ENCODE measurements around the gene SLC46A3. TPM values are rescaled to one million over a fixed set of nuclear protein-coding genes. Genes with fewer than 3 reads are reported as not detected.
"Not testable (repeated sequence)": the region's sequence is repeated elsewhere in the genome, so short reads cannot be mapped to it uniquely, and the experiment has no call there.

Gene SLC46A3
- total RNA-seq, 4 donors from 2014 or later, result 5.3 to 13.8 (median 9.6) TPM

GRCh38 chr13:28743020-28743419 lies 24.2 kb upstream of the SLC46A3 start:
- Histone ChIP-seq H3K4me3 (no peak overlapping the region), H3K27me3 (no peaks in the 10 kb centered on the region), H3K4me1 (no peaks in the 10 kb centered on the region), H3K27ac (no peak overlapping the region), H3K9me3 (no peaks in the 10 kb centered on the region), H3K36me3 (no peaks in the 10 kb centered on the region)
- WGBS, result 72% methylated on average over 3 of the region's 3 CpGs
- no peak for DNase-seq (ENCODE audit: low spot score in 2 of 2)
- no peak for TF ChIP-seq POLR2A (IDR thresholded peaks at IDR 0.05)
- TF ChIP-seq POLR2AphosphoS5 (IDR thresholded peaks at IDR 0.05), result no peak
- TF ChIP-seq EP300 (IDR thresholded peaks at IDR 0.05), result no peak
- TF ChIP-seq, protein P1, sequence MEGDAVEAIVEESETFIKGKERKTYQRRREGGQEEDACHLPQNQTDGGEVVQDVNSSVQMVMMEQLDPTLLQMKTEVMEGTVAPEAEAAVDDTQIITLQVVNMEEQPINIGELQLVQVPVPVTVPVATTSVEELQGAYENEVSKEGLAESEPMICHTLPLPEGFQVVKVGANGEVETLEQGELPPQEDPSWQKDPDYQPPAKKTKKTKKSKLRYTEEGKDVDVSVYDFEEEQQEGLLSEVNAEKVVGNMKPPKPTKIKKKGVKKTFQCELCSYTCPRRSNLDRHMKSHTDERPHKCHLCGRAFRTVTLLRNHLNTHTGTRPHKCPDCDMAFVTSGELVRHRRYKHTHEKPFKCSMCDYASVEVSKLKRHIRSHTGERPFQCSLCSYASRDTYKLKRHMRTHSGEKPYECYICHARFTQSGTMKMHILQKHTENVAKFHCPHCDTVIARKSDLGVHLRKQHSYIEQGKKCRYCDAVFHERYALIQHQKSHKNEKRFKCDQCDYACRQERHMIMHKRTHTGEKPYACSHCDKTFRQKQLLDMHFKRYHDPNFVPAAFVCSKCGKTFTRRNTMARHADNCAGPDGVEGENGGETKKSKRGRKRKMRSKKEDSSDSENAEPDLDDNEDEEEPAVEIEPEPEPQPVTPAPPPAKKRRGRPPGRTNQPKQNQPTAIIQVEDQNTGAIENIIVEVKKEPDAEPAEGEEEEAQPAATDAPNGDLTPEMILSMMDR (IDR thresholded peaks at IDR 0.05), result no peak

GRCh38 chr13:28742445-28742844 lies 23.7 kb upstream of the SLC46A3 start:
- not testable (repeated sequence) for H3K36me3 ChIP-seq; H3K4me1 ChIP-seq; H3K27ac ChIP-seq; H3K27me3 ChIP-seq; H3K9me3 ChIP-seq; H3K4me3 ChIP-seq; DNase-seq (ENCODE audit: low spot score in 2 of 2)
- WGBS, result 79% methylated on average over 11 of the region's 11 CpGs

DNA sequence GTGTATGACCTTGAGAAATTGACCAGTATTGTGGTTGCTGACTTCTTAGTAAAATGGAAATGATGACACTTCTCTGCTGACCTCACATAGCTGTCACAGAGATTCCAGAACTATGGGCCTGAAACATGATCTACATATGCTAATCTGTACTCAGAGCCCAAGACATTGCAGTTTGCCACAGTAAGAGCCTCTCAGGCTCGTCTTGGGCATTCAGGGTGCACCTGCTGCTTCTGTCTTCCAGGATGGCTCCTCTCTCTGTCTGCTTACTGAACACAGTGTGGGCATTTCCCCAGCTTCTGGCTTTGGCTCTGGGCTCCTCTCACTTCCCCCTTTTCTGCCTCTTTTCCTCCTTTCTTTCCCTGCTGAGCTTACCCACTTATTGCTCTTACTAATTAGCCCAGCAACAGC lies 22.3 kb upstream of the SLC46A3 start:
- no peak for DNase-seq (ENCODE audit: low spot score in 2 of 2)
- H3K27ac ChIP-seq, result no peak overlapping the region
- H3K4me3 ChIP-seq, result no peak overlapping the region
- H3K36me3 ChIP-seq, result no peaks in the 10 kb centered on the region
- no peaks in the 10 kb centered on the region for H3K9me3 ChIP-seq
- TF ChIP-seq EP300 (IDR thresholded peaks at IDR 0.05), result no peak
- TF ChIP-seq, protein P1 (IDR thresholded peaks at IDR 0.05), result no peak
- no peak for TF ChIP-seq POLR2A (IDR thresholded peaks at IDR 0.05)
- TF ChIP-seq POLR2AphosphoS5 (IDR thresholded peaks at IDR 0.05), result no peak
- 20% methylated on average over 1 of the region's 1 CpG for WGBS
- no peaks in the 10 kb centered on the region for H3K4me1 ChIP-seq
- no peaks in the 10 kb centered on the region for H3K27me3 ChIP-seq

DNA sequence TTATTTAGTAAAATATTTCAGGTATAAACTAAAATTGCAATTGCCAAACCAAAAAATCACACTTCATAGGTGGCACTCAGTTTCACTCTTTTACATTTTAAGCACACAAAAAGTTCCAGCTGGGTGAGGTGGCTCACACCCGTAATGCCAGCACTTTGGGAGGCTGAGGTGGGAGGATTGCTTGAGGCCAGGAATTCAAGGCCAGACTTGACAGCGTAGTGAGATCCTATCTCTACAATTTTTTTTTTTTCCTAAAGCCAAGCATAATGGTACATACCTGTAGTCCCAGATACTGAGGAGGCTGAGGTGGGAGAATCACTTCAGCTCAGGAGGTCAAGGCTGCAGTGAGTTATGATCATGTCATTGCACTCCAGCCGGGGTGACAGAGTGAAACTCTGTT lies 20.6 kb upstream of the SLC46A3 start:
- 84% methylated on average over 3 of the region's 3 CpGs for WGBS
- DNase-seq (ENCODE audit: low spot score in 2 of 2), result no peak
- TF ChIP-seq POLR2AphosphoS5 (IDR thresholded peaks at IDR 0.05), result no peak
- TF ChIP-seq, protein P1 (IDR thresholded peaks at IDR 0.05), result no peak
- TF ChIP-seq POLR2A (IDR thresholded peaks at IDR 0.05), result no peak
- no peak for TF ChIP-seq EP300 (IDR thresholded peaks at IDR 0.05)

GRCh38 chr13:28735481-28736029 lies 16.8 kb upstream of the SLC46A3 start:
- Histone ChIP-seq H3K9me3 (no peaks in the 10 kb centered on the region), H3K27ac (no peak overlapping the region), H3K36me3 (no peaks in the 10 kb centered on the region), H3K27me3 (no peaks in the 10 kb centered on the region), H3K4me3 (no peak overlapping the region), H3K4me1 (no peaks in the 10 kb centered on the region)
- no peak for DNase-seq (ENCODE audit: low spot score in 2 of 2)
- WGBS, result 78% methylated on average over 8 of the region's 8 CpGs
- TF ChIP-seq POLR2AphosphoS5 (IDR thresholded peaks at IDR 0.05) (no peak), EP300 (IDR thresholded peaks at IDR 0.05) (no peak), POLR2A (IDR thresholded peaks at IDR 0.05) (no peak)
- TF ChIP-seq, protein P1 (IDR thresholded peaks at IDR 0.05), result no peak

More for the DNA sequence above, 20.6 kb upstream of the SLC46A3 start:
- no peaks in the 10 kb centered on the region for H3K36me3 ChIP-seq
- H3K27me3 ChIP-seq, result no peaks in the 10 kb centered on the region
- no peak overlapping the region for H3K4me3 ChIP-seq
- H3K27ac ChIP-seq, result no peak overlapping the region
- H3K9me3 ChIP-seq, result no peaks in the 10 kb centered on the region
- H3K4me1 ChIP-seq, result no peaks in the 10 kb centered on the region

GRCh38 chr13:28734906-28735305 lies 16.1 kb upstream of the SLC46A3 start:
- Histone ChIP-seq H3K27ac (no peak overlapping the region), H3K36me3 (no peaks in the 10 kb centered on the region), H3K4me1 (no peaks in the 10 kb centered on the region), H3K9me3 (no peaks in the 10 kb centered on the region), H3K4me3 (no peak overlapping the region), H3K27me3 (no peaks in the 10 kb centered on the region)
- DNase-seq (ENCODE audit: low spot score in 2 of 2), result no peak
- TF ChIP-seq POLR2AphosphoS5 (IDR thresholded peaks at IDR 0.05), result no peak
- TF ChIP-seq, protein P1 (IDR thresholded peaks at IDR 0.05), result no peak
- 43% methylated on average over 2 of the region's 2 CpGs for WGBS

Data from suprapubic skin (tissue), 4 donors.